ENCODE data around the gene RHOF. TPM values are rescaled to one million over a fixed set of nuclear protein-coding genes. Genes with fewer than 3 reads are reported as not detected.

RHOF gene
- total and polyA plus RNA-seq, 8 donors = 3.2 to 105 (median 23.3) TPM

DNA sequence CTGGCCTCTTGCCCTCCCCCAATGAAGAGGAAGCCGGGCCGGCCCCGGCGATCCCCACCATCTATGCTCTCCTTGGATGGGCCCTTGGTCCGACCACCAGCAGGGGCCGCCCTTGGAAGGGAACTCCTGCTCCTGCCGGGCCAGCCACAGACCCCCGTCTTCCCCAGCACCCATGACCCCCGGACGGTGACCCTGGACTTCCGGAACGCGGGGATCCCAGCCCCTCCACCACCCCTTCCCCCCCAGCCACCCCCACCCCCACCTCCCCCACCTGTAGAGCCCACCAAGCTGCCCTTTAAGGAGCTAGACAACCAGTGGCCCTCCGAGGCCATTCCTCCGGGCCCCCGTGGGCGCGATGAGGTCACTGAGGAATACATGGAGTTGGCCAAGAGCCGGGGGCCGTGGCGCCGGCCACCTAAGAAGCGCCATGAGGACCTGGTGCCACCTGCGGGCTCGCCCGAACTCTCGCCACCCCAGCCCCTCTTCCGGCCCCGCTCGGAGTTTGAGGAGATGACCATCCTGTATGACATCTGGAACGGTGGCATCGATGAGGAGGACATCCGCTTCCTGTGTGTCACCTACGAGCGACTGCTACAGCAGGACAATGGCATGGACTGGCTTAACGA lies 29.7 kb upstream of the RHOF start:
- Histone ChIP-seq H3K27ac (no peak overlapping the region), H3K4me3 (no peak overlapping the region), H3K4me1 (peaks cover 0 to 5% (median 2%) of the 10 kb centered on the region in 4 donors), H3K36me3 (peaks cover 67 to 100% (median 99%) of the 10 kb centered on the region in 4 donors), H3K27me3 (no peaks in the 10 kb centered on the region), H3K9me3 (no peaks in the 10 kb centered on the region)
- intact Hi-C loops (cut with DNase I; ENCODE audit: low total_unique reads) = no loop called here
- TF ChIP-seq POLR2AphosphoS5 (IDR thresholded peaks at IDR 0.05) = no peak
- WGBS, 5 donors = 84 to 95% (median 90%) methylated on average over 22 to 36 of the region's 36 CpGs
- no peak for DNase-seq

DNA sequence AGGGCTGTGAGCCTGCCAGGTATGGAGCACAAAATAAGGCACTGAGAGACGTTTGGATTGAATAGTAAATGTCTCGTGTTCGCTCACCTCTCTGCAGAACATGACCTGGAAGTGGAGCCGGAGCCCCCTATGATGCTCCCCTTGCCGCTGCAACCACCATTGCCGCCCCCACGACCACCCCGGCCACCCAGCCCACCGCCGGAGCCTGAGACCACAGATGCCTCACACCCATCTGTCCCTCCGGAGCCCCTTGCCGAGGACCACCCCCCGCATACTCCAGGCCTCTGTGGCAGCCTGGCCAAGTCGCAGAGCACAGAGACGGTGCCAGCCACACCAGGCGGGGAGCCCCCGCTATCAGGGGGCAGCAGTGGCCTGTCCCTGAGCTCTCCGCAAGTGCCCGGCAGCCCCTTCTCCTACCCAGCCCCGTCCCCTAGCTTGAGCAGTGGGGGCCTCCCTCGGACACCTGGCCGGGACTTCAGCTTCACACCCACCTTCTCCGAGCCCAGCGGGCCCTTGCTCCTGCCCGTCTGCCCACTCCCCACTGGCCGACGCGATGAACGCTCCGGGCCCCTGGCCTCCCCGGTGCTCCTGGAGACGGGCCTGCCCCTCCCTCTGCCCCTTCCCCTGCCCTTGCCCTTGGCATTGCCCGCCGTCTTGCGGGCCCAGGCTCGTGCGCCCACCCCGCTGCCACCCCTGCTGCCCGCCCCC lies 29.1 kb upstream of the RHOF start:
- TF ChIP-seq EP300 (IDR thresholded peaks at IDR 0.05) (no peak), POLR2A (IDR thresholded peaks at IDR 0.05) (no peak), POLR2AphosphoS5 (IDR thresholded peaks at IDR 0.05) (no peak)
- TF ChIP-seq, protein P1, sequence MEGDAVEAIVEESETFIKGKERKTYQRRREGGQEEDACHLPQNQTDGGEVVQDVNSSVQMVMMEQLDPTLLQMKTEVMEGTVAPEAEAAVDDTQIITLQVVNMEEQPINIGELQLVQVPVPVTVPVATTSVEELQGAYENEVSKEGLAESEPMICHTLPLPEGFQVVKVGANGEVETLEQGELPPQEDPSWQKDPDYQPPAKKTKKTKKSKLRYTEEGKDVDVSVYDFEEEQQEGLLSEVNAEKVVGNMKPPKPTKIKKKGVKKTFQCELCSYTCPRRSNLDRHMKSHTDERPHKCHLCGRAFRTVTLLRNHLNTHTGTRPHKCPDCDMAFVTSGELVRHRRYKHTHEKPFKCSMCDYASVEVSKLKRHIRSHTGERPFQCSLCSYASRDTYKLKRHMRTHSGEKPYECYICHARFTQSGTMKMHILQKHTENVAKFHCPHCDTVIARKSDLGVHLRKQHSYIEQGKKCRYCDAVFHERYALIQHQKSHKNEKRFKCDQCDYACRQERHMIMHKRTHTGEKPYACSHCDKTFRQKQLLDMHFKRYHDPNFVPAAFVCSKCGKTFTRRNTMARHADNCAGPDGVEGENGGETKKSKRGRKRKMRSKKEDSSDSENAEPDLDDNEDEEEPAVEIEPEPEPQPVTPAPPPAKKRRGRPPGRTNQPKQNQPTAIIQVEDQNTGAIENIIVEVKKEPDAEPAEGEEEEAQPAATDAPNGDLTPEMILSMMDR (IDR thresholded peaks at IDR 0.05) = no peak
- WGBS, 5 donors = 91 to 93% (median 93%) methylated on average over 31 to 39 of the region's 39 CpGs
- Histone ChIP-seq H3K36me3 (peaks cover 67 to 100% (median 99%) of the 10 kb centered on the region in 4 donors), H3K4me1 (peaks cover 0 to 5% (median 2%) of the 10 kb centered on the region in 4 donors), H3K9me3 (no peaks in the 10 kb centered on the region), H3K4me3 (no peak overlapping the region), H3K27ac (no peak overlapping the region), H3K27me3 (no peaks in the 10 kb centered on the region)
- intact Hi-C loops (cut with DNase I; ENCODE audit: low total_unique reads) = no loop called here
- no peak for DNase-seq

DNA sequence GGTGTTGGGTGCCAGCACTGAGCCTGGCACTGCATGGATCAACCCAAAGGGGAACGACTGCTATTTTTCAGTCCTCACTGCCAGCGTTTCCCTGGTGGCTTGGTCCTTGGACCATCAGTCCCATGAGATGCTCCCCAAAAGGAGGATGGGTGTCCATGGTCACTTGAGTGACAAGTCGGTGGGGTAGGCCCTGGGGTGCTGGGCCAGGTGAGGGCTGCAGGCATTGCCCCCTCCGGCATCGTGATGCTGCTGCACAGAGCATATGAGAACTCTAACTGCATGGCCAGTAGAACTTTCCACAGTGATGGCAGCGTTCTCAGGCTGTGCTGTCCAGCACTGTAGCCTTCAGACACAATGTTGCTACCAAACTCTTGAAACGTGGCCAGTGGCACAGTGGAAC lies 26.6 kb upstream of the RHOF start:
- no peak for DNase-seq
- Histone ChIP-seq H3K27me3 (no peaks in the 10 kb centered on the region), H3K9me3 (no peaks in the 10 kb centered on the region), H3K4me3 (no peak overlapping the region), H3K36me3 (peaks cover 84 to 100% (median 100%) of the 10 kb centered on the region in 4 donors), H3K4me1 (peaks cover 0 to 2% (median 0%) of the 10 kb centered on the region in 4 donors), H3K27ac (no peak overlapping the region)
- WGBS, 5 donors = 72 to 90% (median 89%) methylated on average over 7 of the region's 7 CpGs
- TF ChIP-seq, protein P1 (IDR thresholded peaks at IDR 0.05) = no peak
- TF ChIP-seq EP300 (IDR thresholded peaks at IDR 0.05) (no peak), POLR2AphosphoS5 (IDR thresholded peaks at IDR 0.05) (no peak), POLR2A (IDR thresholded peaks at IDR 0.05) (no peak)
- intact Hi-C loops (cut with DNase I; ENCODE audit: low total_unique reads) = no loop called here

DNA sequence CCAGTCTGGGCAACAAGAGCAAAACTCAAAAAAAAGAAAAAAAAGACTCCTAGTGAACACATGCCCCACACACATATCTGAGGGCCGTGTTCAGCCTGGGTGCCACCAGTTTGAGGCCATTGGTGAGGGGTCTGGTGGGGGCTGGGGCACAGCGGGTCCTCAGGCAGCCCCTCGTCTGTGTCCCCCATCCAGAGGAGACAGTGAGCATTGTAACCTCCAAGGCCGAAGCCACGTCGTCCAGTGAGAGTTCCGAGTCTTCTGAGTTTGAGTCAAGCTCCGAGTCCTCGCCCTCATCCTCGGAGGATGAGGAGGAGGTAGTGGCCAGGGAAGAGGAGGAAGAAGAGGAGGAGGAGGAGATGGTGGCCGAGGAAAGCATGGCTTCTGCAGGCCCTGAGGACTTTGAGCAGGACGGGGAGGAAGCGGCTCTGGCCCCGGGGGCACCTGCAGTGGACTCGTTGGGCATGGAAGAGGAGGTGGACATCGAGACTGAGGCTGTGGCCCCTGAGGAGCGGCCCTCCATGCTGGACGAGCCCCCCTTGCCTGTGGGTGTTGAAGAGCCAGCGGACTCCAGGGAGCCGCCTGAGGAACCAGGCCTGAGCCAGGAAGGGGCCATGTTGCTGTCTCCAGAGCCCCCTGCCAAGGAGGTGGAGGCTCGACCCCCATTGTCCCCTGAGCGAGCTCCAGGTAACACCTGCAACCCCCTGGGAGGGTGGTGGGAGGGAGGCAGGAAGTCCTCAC lies 25.9 kb upstream of the RHOF start:
- intact Hi-C loops (cut with DNase I; ENCODE audit: low total_unique reads) = no loop called here
- H3K4me3 ChIP-seq = no peak overlapping the region
- H3K9me3 ChIP-seq = no peaks in the 10 kb centered on the region
- 87 to 93% (median 90%) methylated on average over 20 to 22 of the region's 22 CpGs for WGBS, 5 donors
- no peaks in the 10 kb centered on the region for H3K27me3 ChIP-seq
- no peak for DNase-seq
- H3K4me1 ChIP-seq = peaks cover 0 to 8% (median 0%) of the 10 kb centered on the region in 4 donors
- peaks cover 91 to 100% (median 100%) of the 10 kb centered on the region in 4 donors for H3K36me3 ChIP-seq
- TF ChIP-seq EP300 (IDR thresholded peaks at IDR 0.05) (no peak), POLR2A (IDR thresholded peaks at IDR 0.05) (no peak), POLR2AphosphoS5 (IDR thresholded peaks at IDR 0.05) (no peak)
- TF ChIP-seq, protein P1 (IDR thresholded peaks at IDR 0.05) = no peak
- H3K27ac ChIP-seq = no peak overlapping the region

All from stomach (tissue), 9 donors.